DND-41 (cell line): Measurements from ENCODE around the gene NFIA.

Source experiments
- ATAC-seq: fragments of 200-7000 bp; cut with Tn5 transposase; 3 replicates; pipeline ENCODE4 v1.9.1; 2021; ENCODE audit warnings: low read depth; ENCODE audit not compliant: insufficient read depth
- DNase-seq: peaks from one replicate; pipeline ENCODE4 v3.0.0-alpha.2; 2020
- H2AFZ ChIP-seq: 2 replicates; pipeline ENCODE4 v1.6.0; 2012; ENCODE audit warnings: low read depth, low read length
- H3K27ac ChIP-seq: 2 replicates; pipeline ENCODE4 v1.5.1; 2012; ENCODE audit warnings: low read length, inconsistent platforms
- H3K27me3 ChIP-seq: fragments of 200-600 bp; sonication (generic); 2 replicates; pipeline ENCODE4 v1.6.0; 2012; ENCODE audit warnings: low read length, mild to moderate bottlenecking, inconsistent platforms; ENCODE audit not compliant: insufficient read depth, poor library complexity
- H3K36me3 ChIP-seq: 2 replicates; pipeline ENCODE4 v1.5.1; 2012; ENCODE audit warnings: low read length, inconsistent platforms; ENCODE audit not compliant: insufficient read depth
- H3K4me1 ChIP-seq: 2 replicates; pipeline ENCODE4 v1.5.1; 2012; ENCODE audit warnings: mild to moderate bottlenecking, low read length; ENCODE audit not compliant: insufficient read depth
- H3K4me2 ChIP-seq: 2 replicates; pipeline ENCODE4 v1.6.0; 2012; ENCODE audit warnings: mild to moderate bottlenecking, moderate library complexity, low read length, inconsistent platforms; ENCODE audit not compliant: insufficient read depth
- H3K4me3 ChIP-seq, 2 experiments: fragments of 200-600 bp in 1 of 2; shearing (Covaris generic) in 1 of 2; 2 replicates each; pipeline ENCODE4 v1.5.1; 2012 to 2016; ENCODE audit warnings: inconsistent platforms in 2 of 2, low read length in 2 of 2, mild to moderate bottlenecking in 2 of 2, low read depth in 1 of 2, moderate library complexity in 1 of 2
- H3K79me2 ChIP-seq: 2 replicates; pipeline ENCODE4 v1.6.0; 2012; ENCODE audit warnings: low read length, inconsistent platforms; ENCODE audit not compliant: insufficient read depth
- H3K9ac ChIP-seq: 2 replicates; pipeline ENCODE4 v1.6.0; 2012; ENCODE audit warnings: low read depth, mild to moderate bottlenecking, inconsistent platforms, low read length, moderate library complexity
- H3K9me3 ChIP-seq: 2 replicates; pipeline ENCODE4 v1.5.1; 2012; ENCODE audit warnings: low read length, moderate library complexity, mild to moderate bottlenecking, inconsistent platforms; ENCODE audit not compliant: insufficient read depth, severe bottlenecking
- H4K20me1 ChIP-seq: 2 replicates; pipeline ENCODE4 v1.6.0; 2012; ENCODE audit warnings: low read length; ENCODE audit not compliant: insufficient read depth
- EZH2 ChIP-seq: IDR thresholded peaks from 3 replicates; pipeline ENCODE4 v1.6.1; 2012; ENCODE audit warnings: borderline replicate concordance, low read depth, mild to moderate bottlenecking, moderate library complexity, low read length, inconsistent platforms; ENCODE audit not compliant: severe bottlenecking
- TF ChIP-seq, protein P1 (sequence below): IDR thresholded peaks from 2 replicates; pipeline ENCODE4 v1.5.1; 2012; ENCODE audit warnings: borderline replicate concordance, low read length, moderate library complexity, mild to moderate bottlenecking; ENCODE audit not compliant: poor library complexity, severe bottlenecking; ENCODE audit errors: extremely low read depth

The NFIA gene

DNA sequence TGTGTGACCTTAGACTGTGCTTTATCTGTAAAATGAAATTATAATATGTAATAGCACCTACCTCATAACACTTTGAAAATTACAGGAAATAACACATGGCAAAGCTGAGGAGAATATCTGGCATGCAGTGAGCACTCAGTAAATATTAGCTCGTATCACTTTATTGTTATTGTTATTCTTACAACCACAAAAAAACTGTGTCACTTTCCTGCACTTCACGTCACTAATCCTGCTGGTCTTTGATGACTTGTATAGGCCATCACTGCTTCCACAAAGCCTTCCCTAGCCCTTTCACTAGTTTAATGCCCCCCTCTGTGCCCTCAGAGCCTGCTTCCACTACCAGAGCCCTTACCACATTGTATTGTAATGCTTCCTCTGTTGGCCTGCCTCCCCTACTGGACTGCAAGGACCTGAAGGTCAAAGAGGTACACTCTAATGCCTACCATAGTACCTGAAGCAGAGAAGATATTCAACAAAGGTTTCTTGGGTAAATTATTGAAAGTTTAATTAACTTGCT, 231.6 kb downstream of the NFIA start:
- ATAC-seq (no peak), DNase-seq (no peak)
- no peaks in the 10 kb centered on the region for H3K27me3 ChIP-seq
- TF ChIP-seq, protein P1, sequence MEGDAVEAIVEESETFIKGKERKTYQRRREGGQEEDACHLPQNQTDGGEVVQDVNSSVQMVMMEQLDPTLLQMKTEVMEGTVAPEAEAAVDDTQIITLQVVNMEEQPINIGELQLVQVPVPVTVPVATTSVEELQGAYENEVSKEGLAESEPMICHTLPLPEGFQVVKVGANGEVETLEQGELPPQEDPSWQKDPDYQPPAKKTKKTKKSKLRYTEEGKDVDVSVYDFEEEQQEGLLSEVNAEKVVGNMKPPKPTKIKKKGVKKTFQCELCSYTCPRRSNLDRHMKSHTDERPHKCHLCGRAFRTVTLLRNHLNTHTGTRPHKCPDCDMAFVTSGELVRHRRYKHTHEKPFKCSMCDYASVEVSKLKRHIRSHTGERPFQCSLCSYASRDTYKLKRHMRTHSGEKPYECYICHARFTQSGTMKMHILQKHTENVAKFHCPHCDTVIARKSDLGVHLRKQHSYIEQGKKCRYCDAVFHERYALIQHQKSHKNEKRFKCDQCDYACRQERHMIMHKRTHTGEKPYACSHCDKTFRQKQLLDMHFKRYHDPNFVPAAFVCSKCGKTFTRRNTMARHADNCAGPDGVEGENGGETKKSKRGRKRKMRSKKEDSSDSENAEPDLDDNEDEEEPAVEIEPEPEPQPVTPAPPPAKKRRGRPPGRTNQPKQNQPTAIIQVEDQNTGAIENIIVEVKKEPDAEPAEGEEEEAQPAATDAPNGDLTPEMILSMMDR: no peak
- TF ChIP-seq EZH2: no peak
- H3K4me2 ChIP-seq: no peak overlapping the region
- no peaks in the 10 kb centered on the region for H3K36me3 ChIP-seq
- no peak overlapping the region for H3K4me3 ChIP-seq
- no peaks in the 10 kb centered on the region for H3K79me2 ChIP-seq
- H3K9me3 ChIP-seq: no peaks in the 10 kb centered on the region
- H3K27ac ChIP-seq: no peak overlapping the region
- H2AFZ ChIP-seq: no peak overlapping the region
- no peaks in the 10 kb centered on the region for H3K4me1 ChIP-seq
- no peaks in the 10 kb centered on the region for H4K20me1 ChIP-seq
- H3K9ac ChIP-seq: no peak overlapping the region

DNA sequence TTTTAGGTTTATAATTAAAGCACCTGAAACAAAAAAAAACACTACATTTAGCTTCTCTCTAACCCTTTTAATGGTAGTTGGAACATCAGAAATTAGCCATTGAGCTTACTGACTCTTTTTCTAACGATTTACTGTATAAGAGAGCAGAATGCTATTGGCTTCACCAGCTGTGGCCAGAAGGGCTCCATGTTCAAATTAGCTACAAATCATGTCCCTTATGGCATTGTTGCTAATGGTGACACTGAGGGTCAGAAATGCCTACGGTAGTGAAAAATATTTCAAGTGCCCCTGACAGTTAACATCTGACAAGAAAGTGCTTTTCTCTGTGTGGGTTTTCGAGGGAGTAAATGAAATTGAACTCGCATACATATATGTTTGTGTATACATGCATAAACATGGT, 232.7 kb downstream of the NFIA start:
- no peak for ATAC-seq
- TF ChIP-seq EZH2: no peak
- TF ChIP-seq, protein P1: no peak
- Histone ChIP-seq H3K27ac (no peak overlapping the region), H3K79me2 (no peaks in the 10 kb centered on the region), H4K20me1 (no peaks in the 10 kb centered on the region), H3K27me3 (no peaks in the 10 kb centered on the region), H3K4me2 (no peak overlapping the region), H3K4me1 (no peaks in the 10 kb centered on the region), H3K9me3 (no peaks in the 10 kb centered on the region), H3K9ac (no peak overlapping the region), H3K36me3 (no peaks in the 10 kb centered on the region), H3K4me3 (no peak overlapping the region), H2AFZ (no peak overlapping the region)
- no peak for DNase-seq

DNA sequence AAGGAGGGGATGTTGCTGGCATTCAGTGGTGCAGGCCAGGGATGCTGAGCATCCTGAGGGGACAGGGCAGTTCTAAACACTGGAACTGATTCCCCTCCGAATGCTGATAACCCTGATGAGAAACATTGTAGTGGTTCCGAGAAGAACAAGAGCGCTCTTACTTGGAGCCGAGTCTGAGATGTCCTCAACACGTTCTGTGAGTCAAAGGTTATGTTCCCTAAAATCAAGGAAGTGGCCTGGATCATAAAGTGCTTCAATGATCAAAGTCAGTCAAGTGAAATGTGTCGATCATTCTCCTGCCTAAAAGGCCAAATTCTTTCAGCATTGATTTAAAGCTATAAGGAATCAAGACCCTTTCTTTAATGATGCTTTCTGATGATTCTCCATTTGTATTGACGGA, 234.1 kb downstream of the NFIA start:
- Histone ChIP-seq H3K4me2 (no peak overlapping the region), H3K4me3 (no peak overlapping the region), H3K79me2 (no peaks in the 10 kb centered on the region), H2AFZ (no peak overlapping the region), H3K27ac (no peak overlapping the region), H3K9me3 (no peaks in the 10 kb centered on the region), H4K20me1 (no peaks in the 10 kb centered on the region), H3K4me1 (no peaks in the 10 kb centered on the region), H3K9ac (no peak overlapping the region), H3K27me3 (no peaks in the 10 kb centered on the region), H3K36me3 (no peaks in the 10 kb centered on the region)
- TF ChIP-seq, protein P1: no peak
- TF ChIP-seq EZH2: no peak
- no peak for ATAC-seq
- no peak for DNase-seq
